Eye (tissue), 1 donor: ENCODE results near the gene USP31.

Source experiments
- DNase-seq: peaks from one replicate; pipeline ENCODE4 v3.0.0-alpha.2; 2015

The USP31 gene

DNA sequence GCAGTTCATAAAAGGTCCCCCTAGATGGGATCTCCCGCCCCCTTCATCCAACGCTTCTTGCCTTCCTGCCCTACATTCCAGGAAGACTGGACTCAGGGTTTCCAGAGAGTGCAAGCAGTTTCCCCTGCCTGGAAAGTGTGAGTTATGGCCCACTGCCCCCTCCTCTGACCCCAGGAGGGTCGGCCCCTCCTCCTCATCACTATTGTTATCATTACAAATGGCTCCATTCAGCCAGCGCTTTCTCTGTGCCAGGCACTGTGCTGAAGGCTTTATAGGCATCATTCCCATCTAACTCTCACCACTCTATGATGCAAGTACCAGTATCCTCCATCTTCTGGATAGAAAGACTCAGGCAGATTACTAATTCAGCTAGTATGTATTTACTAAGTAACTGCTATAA, 90.7 kb downstream of the USP31 start:
- DNase-seq: no peak

GRCh38 chr16:23057013-23057596, 92.1 kb downstream of the USP31 start:
- DNase-seq: no peak

DNA sequence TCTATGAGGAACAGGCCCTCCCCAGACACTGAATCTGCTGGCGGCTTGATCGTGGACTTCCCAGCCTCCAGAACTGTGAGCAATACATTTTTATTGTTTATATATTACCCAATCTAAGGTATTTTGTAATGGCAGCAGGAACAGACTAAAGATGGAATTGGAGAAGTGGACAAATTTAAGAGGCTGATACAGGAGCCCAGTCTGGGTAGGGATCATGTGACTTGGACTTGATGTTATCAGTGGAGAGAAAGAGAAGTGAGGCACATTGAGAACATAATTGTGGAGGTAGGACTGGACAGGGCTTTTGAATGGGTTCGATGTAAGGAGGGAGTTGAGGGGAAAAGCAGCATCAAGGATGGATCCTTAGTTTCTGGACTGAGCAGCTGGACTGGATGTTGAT, 93.8 kb downstream of the USP31 start:
- DNase-seq: no peak

DNA sequence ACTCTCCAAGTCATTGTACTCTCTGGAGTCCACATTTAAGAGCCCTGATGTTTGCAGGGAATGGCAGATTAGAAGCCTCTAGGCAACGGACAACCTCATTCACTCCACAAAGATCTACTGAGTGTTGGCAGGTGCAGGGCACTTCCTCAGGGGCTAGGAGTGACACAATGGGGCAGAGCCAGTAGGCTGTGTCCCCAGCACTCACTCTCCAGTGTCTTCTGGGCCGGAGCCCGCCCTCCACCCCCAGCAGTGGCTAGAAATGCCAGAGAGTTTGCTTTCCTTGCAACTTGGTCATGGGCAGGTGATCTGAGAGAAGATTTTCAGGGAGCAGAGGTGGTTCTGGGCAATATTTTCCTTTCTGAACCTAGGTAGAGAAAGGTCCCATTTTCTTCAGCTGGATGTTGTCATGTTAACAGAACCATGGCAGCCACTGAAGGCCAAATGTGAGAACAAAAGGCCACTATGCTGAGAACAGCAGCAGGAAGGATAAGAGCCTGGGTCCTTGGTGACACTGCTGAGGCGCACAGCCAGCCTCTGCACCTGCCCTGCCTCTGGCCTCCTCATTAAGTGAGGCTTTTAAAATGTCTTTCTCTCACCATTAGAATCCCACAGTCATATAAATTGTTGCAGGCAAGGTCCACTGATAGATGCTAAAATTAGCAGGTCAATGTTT, 96.2 kb downstream of the USP31 start:
- peak; percentile 73 for DNase-seq

DNA sequence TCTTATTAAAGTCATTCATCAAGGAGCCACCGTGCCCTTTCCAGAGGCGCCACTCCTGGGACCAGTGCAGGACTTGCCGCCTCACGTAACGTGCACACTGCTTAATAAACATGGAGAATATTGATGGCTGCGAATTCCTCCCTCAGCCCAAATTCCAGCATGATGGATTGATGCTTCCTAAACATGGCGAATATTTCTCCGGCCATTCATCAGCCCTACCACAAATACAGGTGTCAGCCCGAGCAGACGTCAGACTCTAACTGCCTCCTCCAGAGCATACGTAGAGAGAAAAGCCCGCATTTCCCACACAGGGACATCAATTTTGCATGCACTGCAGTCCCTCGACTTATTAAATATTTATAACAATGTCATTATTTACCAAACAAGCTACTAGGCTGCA, 97.0 kb downstream of the USP31 start:
- peak; percentile 82 for DNase-seq

DNA sequence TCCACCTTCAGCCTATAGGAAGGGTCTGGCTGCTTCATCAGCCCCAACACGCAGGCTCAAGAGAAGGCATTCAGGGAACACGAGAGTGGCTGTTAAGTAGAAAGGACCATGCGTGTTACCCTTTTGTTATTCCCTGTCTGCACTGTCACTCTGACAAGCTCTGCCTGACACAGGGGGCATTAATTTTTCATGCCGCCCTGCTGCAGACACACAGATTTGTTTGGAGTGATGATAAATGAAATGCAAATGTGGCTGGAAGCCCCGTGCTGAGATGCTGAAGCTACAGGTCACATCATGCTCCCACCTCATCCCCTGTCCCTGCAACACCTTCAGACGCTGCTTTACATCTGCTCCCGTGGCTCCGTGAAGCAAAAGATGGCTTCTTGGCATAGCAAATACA, 97.7 kb downstream of the USP31 start:
- peak; percentile 74 for DNase-seq

- DNase-seq: no peak
These were observed 101.1 kb downstream of the USP31 start for GRCh38 chr16:23048164-23048563.

- no peak for DNase-seq
These were observed 104.2 kb downstream of the USP31 start for GRCh38 chr16:23045025-23045424.

- no peak for DNase-seq
These were observed 109.0 kb downstream of the USP31 start for GRCh38 chr16:23040246-23040645.

- no peak for DNase-seq
These were observed 110.1 kb downstream of the USP31 start for GRCh38 chr16:23039118-23039517.

DNA sequence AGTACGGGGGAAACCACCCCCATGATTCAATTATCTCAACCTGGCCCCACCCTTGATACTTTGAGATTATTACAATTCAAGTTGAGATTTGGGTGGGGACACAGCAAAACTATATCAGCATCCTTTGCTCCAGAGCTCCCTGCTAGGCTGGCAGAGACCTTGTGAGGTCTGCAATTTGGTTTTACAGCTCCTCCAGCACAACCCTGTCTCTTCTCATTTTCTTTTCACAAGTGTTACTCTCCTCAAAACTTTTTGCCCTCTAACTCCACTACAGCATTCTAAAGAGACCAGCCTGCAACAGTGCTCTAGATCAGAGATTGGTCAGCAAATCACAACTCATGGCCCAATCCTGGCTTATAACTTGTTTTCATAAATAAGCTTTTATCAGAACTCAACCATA, 114.0 kb downstream of the USP31 start:
- no peak for DNase-seq

DNA sequence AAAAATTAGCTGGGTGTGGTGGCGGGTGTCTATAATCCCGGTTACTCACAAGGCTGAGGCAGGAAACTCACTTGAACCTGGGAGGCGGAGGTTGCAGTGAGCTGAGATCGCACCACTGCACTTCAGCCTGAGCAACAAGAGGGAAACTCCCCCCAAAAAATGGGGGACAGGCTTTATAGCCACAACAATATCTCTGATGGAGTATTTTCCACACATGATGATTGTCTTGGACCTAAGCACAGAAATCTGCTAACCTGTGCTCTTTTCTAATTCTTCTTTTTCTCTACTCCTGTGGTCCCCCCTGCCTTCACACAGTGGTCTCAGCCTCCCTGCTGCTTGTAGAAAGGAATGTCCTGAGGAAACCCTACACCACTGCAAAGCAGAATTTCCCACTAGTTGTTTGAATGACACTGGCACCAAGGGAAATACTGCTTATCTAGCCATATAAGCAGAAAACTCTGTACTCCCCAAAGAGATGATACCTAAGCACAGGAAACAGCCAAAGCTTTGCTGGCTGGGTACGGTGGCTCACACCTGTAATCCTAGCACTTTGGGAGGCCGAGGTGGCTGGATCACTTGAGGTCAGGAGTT, 117.6 kb downstream of the USP31 start:
- DNase-seq: no peak

DNA sequence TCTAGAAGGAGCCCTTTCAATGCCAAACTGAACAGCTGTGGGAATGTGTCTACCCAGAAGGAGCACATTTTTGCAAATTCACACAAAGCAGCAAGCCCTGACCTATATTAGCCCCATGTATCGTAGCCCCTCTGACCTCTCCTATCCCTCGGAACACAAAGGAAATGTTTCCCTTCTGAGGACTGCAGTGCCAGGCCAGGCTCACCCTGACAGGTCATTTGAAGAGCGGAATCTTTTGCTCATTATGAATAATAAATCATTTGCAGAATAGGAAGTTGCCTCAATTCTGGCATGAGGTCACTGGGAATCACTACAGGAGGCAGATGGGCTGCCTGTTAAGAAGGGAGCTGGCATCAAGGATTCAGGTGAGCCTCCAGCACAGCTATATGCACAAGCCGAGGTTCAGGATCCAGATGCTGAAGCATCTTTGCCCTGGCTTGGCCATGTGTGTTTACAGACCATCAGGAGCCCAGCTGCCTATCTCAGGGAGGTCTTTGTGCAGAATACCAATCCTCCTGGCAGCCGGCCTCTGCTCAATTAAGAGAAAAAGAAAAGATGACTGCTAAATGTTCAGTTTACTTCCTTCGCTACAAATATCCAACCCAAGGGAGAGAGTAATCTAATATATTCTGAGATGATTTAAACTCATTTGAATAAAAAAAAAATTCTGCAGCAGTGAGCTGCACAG, 119.4 kb downstream of the USP31 start:
- DNase-seq: peak; percentile 27

DNA sequence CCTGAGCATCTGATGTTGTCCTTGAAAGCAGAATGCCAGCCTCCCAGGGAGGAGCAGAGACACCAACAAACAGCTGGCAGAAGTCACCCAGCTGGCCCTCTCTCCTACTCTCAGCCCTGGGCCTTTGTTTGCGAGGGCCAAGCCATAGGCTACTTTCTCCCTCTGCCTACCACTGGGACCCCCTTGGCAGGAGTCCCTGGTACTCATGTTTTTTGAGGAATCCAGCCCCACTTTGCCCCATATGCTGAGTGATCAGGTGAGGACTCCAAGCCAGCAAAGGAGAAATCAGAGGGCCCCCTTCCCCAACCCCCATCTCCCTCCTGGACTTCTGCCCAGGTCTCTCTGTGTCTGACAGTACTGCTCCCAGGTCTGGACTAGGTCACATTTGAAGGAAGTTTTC, 121.9 kb downstream of the USP31 start:
- DNase-seq: no peak

GRCh38 chr16:23026784-23027362, 122.4 kb downstream of the USP31 start:
- peak; percentile 82 for DNase-seq

DNA sequence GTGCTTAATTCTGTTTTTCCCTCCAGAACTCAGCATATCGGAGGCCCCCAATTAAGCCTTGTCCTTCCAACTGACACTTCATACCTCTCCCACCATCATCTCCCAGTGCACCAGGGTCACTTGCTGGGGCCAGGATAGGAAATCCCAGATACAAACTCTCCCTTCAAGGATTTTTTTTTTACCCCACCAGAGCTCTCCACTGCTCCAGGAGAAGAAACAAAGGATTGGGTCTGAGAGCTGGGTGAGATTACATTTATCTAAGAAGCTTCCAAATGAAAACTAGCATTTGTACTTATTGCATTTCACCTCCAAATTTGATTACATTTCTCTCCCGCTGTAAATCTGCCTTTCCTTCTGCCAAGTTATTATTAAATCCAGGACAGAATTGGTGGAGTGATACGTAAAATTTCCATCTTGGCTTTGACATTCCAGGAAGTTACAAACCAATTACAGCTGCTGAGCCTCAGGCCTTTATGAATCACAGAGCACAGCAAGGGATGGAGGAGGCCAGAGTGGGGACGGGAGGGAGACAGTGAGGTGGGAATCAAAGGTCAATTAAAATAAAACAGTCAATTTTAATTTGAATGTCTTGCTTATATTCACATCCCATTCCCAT, 123.5 kb downstream of the USP31 start:
- DNase-seq: peak; percentile 77

DNA sequence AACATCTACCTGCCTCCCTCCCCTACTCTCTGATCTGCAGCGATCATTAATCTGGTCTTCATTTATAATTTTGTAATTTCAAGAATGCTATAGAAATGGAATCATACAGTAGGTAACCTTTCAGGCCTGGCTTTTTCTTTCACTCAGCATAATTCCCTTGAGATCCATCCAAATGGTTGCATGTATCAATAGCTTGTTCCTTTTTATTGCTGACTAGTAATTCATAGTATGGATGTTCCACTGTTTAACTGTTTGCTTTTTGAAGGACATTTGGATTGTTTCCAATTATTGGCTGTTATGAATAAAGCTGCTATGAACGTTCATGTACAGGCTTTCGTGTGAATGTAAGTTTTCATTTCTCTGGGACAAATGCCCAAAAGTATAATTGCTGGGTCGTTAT, 125.2 kb downstream of the USP31 start:
- DNase-seq: no peak

DNA sequence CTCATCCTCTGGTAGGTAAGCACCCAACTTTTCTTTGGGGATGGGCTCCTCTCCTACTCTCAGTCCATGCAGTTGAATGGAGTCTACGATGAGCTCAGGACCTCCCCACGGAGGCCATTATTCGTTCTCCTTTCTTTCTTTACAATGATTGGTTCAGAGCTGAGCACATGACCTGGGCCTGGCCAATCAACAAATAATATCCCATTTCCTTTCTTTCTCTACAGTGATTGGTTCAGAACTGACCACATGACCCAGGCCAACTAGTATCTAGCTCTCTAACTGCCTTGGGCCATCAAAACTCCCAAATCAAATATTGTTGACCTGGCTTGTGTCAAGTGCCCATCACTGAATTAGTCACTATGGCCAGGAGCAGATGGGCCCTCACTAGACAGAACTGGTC, 129.2 kb downstream of the USP31 start:
- DNase-seq: no peak

DNA sequence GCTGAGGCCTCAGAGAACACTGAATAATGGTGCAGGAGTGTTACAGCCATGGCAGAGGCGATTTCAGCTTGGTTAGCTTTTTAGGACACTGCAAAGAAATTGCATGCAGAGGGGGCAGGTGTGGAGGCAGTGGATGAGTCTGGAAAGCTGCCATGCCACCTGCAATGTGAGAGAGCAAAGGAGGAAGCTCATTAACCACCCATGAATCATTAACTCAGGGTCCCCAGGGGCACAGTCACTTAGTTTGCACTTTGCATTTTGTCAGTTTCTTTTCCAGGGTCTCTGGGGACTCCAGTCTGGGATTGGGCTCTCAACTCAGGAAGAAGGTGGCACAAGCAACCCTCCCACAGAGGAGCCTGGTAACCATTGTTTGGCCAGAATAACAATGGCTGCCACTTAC, 132.9 kb downstream of the USP31 start:
- DNase-seq: peak; percentile 67

DNA sequence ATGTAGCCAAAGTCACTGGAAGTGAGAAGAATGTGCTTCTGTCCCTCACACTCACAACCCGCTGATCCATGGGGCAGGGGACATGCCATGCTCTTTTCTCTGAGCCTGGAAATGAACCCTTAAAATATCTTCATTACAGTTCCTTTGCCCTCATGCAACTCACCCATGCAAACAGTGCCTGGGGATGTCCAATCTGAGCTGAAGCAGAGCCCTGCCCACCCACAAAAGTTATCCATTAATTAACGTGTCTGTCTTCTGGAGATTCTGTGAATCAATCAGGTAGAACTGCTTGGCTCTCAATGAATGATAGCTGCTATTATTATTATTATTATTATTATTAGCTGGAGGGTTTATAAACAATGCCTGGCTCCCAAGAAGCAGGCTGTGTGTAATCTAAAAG, 133.7 kb downstream of the USP31 start:
- DNase-seq: no peak

GRCh38 chr16:23014592-23014991, 134.7 kb downstream of the USP31 start:
- no peak for DNase-seq
